A549 (cell line): Measurements from ENCODE around the gene TXNRD2. TPM values are rescaled to one million over a fixed set of nuclear protein-coding genes. Genes with fewer than 3 reads are reported as not detected.

Source experiments
- ATAC-seq, 2 experiments: fragments of 200-7000 bp in 1 of 2; fragments of >200 bp in 1 of 2; cut with Nextera tagmentation in 1 of 2; cut with Tn5 transposase in 1 of 2; 3 replicates each; pipeline versions ENCODE4 v1.8.0 to v1.9.1; 2018 to 2020; ENCODE audit warnings: mild to moderate bottlenecking in 1 of 2, moderate library complexity in 1 of 2
- CTCF ChIA-PET: fragments of 300-600 bp; sonication (Branson Sonifier 250); formaldehyde crosslinking; extraction: SDS; loops from one replicate; lab custom pipeline; 2021; ENCODE audit warnings: antibody characterized with exemption, inconsistent platforms; lab: Yijun Ruan, JAX
- POLR2A ChIA-PET: fragments of 350-600 bp; formaldehyde crosslinking; extraction: SDS; loops from one replicate; lab custom pipeline; 2021; ENCODE audit warnings: antibody characterized with exemption, inconsistent platforms; lab: Yijun Ruan, JAX
- DNase-seq, 2 experiments: peaks; one replicate each; pipeline versions ENCODE4 v3.0.0 to v3.0.0-alpha.2; 2011 to 2016; ENCODE audit warnings: low read depth in 1 of 2, low spot score in 1 of 2
- FAIRE-seq: peaks from 2 replicates; lab custom pipeline; 2011; peaks lifted over from hg19 to GRCh38; lab: Jason Lieb, UNC
- H3K27ac ChIP-seq, 2 experiments: fragments of >200 bp; sonication (Bioruptor Twin); formaldehyde crosslinking; 3 replicates each; pipeline ENCODE4 v1.5.1; 2016 to 2017
- H3K4me1 ChIP-seq: fragments of >200 bp; sonication (Bioruptor Twin); formaldehyde crosslinking; 3 replicates; pipeline ENCODE4 v1.6.1; 2016
- H3K4me2 ChIP-seq: fragments of >200 bp; sonication (Bioruptor Twin); formaldehyde crosslinking; 3 replicates; pipeline ENCODE4 v1.6.1; 2016
- H3K4me3 ChIP-seq: fragments of >200 bp; sonication (Bioruptor Twin); formaldehyde crosslinking; 3 replicates; pipeline ENCODE4 v1.5.1; 2016
- H3K9me3 ChIP-seq: fragments of >200 bp; sonication (Bioruptor Twin); formaldehyde crosslinking; 3 replicates; pipeline ENCODE4 v1.6.1; 2016
- CBX8 ChIP-seq: fragments of 200-600 bp; sonication (generic); IDR thresholded peaks from 2 replicates; pipeline ENCODE4 v1.6.1; 2016
- EHF ChIP-seq: fragments of 250-450 bp; sonication (Bioruptor Pico); IDR thresholded peaks from 2 replicates; pipeline ENCODE4 v1.5.0; 2020; ENCODE audit warnings: mild to moderate bottlenecking
- ESRRA ChIP-seq: fragments of 150-350 bp; IDR thresholded peaks from 2 replicates; pipeline ENCODE4 v1.6.1; 2014; ENCODE audit warnings: mild to moderate bottlenecking, low read length, borderline replicate concordance
- FOSB ChIP-seq: fragments of 250-450 bp; sonication (Bioruptor Pico); IDR thresholded peaks from 2 replicates; pipeline ENCODE4 v1.5.0; 2020; ENCODE audit warnings: mild to moderate bottlenecking, moderate library complexity
- FOSL2 ChIP-seq, 2 experiments: fragments of 450-650 bp in 1 of 2; fragments of >200 bp in 1 of 2; sonication (Bioruptor Twin) in 1 of 2; formaldehyde crosslinking; IDR thresholded peaks; 2 replicates each; pipeline versions ENCODE4 v1.5.0 to v1.6.1; 2016 to 2020; ENCODE audit warnings: mild to moderate bottlenecking in 1 of 2, moderate library complexity in 1 of 2
- GATA3 ChIP-seq: IDR thresholded peaks from 2 replicates; pipeline ENCODE4 v1.6.1; 2012; ENCODE audit warnings: borderline replicate concordance
- HDAC2 ChIP-seq: fragments of 200-600 bp; sonication (generic); IDR thresholded peaks from 2 replicates; pipeline ENCODE4 v1.6.1; 2016
- HOXA7 ChIP-seq: fragments of 250-450 bp; sonication (Bioruptor Pico); IDR thresholded peaks from 2 replicates; pipeline ENCODE4 v1.5.0; 2020; ENCODE audit warnings: mild to moderate bottlenecking, moderate library complexity
- KDM1A ChIP-seq: fragments of 200-600 bp; sonication (generic); IDR thresholded peaks from 2 replicates; pipeline ENCODE4 v1.6.1; 2016; ENCODE audit warnings: low read depth, mild to moderate bottlenecking
- MAFK ChIP-seq: fragments of 450-650 bp; IDR thresholded peaks from 2 replicates; pipeline ENCODE4 v1.6.1; 2014; ENCODE audit not compliant: partially characterized antibody
- MAZ ChIP-seq: fragments of 150-350 bp; IDR thresholded peaks from 2 replicates; pipeline ENCODE4 v1.6.1; 2014; ENCODE audit warnings: antibody characterized with exemption, low read depth, low read length, borderline replicate concordance
- MYC ChIP-seq: IDR thresholded peaks from 2 replicates; pipeline ENCODE4 v1.6.1; 2012; ENCODE audit warnings: mild to moderate bottlenecking, inconsistent platforms, low read length, improper control_type of control experiment, borderline replicate concordance
- NR3C1 ChIP-seq: fragments of >200 bp; sonication (Bioruptor Twin); formaldehyde crosslinking; IDR thresholded peaks from 3 replicates; pipeline ENCODE4 v1.6.1; 2017
- POLR2A ChIP-seq: IDR thresholded peaks from 2 replicates; pipeline ENCODE4 v1.6.1; 2012; ENCODE audit warnings: mild to moderate bottlenecking, low read length
- POLR2AphosphoS2 ChIP-seq: conservative IDR thresholded peaks from 2 replicates; pipeline ENCODE4 v1.6.1; 2012; ENCODE audit warnings: low read length, improper control_type of control experiment, inconsistent platforms
- RARB ChIP-seq: fragments of 250-450 bp; sonication (Bioruptor Pico); IDR thresholded peaks from 2 replicates; pipeline ENCODE4 v1.8.0; 2021; ENCODE audit warnings: mild to moderate bottlenecking, moderate library complexity
- RFX5 ChIP-seq: fragments of 450-650 bp; IDR thresholded peaks from 2 replicates; pipeline ENCODE4 v1.7.1; 2014; ENCODE audit warnings: antibody characterized with exemption, mild to moderate bottlenecking, moderate library complexity
- SMC3 ChIP-seq: fragments of >200 bp; sonication (Bioruptor Twin); formaldehyde crosslinking; IDR thresholded peaks from 3 replicates; pipeline ENCODE4 v1.6.1; 2018; ENCODE audit warnings: inconsistent platforms
- TP53 ChIP-seq: fragments of 250-450 bp; sonication (Bioruptor Pico); IDR thresholded peaks from 2 replicates; pipeline ENCODE4 v1.5.0; 2021; ENCODE audit warnings: mild to moderate bottlenecking, moderate library complexity
- ZNF302 ChIP-seq: fragments of 250-450 bp; sonication (Bioruptor Pico); IDR thresholded peaks from 2 replicates; pipeline ENCODE4 v1.9.0; 2021; ENCODE audit warnings: inconsistent platforms, mild to moderate bottlenecking, moderate library complexity
- ZSCAN20 ChIP-seq: fragments of 250-450 bp; sonication (Bioruptor Pico); IDR thresholded peaks from 2 replicates; pipeline ENCODE4 v1.8.0; 2022; ENCODE audit warnings: mild to moderate bottlenecking, moderate library complexity
- WGBS: methylation state at CpG from one replicate; pipeline ENCODE4 v1.1.6; 2017; ENCODE audit errors: missing lambda C conversion rate; 5-methylcytosine and 5-hydroxymethylcytosine counted together
- polyA plus RNA-seq, 4 experiments: library from polyadenylated mRNA; depleted of rRNA in 3 of 4; stranded (reverse); fragments of >200 nt; fragmentation: RNase III in 1 of 4; extraction: RNeasy Plus Mini Kit Qiagen cat#74134 plus additional on column Dnase treatment in 1 of 4; gene quantifications; 2 replicates in 3 of 4; 3 replicates in 1 of 4; pipeline ENCODE4 v1.2.3, GENCODE V29; 2011 to 2017
- TF ChIP-seq, protein P1 (sequence below): fragments of >200 bp; sonication (Bioruptor Twin); formaldehyde crosslinking; IDR thresholded peaks from 3 replicates; pipeline ENCODE4 v1.6.1; 2016
- TF ChIP-seq, protein P2 (sequence below): fragments of 150-350 bp; IDR thresholded peaks from 2 replicates; pipeline ENCODE4 v1.6.1; 2014; ENCODE audit warnings: low read depth, mild to moderate bottlenecking, low read length
- TF ChIP-seq, protein P3 (sequence below): IDR thresholded peaks from 2 replicates; pipeline ENCODE4 v1.6.1; 2012

TXNRD2 gene
- polyA plus RNA-seq, 2 of the 4 experiments (the other 2 are of a cell fraction): 16.3 to 25.6 TPM

DNA sequence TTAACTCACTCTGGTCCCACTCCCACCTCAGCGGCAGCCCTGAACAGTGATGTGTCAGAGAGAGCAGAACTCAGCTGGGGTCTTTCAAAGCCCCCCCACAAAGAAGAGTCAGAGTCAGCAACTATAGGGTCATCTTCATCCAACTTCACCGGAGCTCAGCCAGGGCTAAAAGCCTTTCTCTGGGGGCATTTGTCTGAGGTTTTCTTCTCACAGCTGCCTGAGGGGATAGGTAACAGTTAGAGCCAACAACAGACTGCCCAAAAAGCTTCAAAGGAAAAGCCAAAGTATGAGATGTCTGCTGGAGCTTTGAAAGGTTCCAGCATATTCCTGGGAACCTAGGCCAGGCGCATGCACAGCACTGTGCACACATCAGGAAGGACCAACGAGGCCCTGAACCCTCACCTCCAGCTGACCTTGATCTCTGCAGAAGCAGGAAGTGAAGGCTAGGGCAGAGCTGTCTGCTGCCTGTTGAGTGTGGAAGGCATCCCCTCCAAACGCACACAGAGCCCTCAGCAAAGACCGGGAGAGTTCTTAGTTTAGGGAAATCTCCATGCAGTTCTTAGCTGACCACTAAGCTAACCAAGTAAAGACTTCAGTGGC lies 28.2 kb downstream of the TXNRD2 start (continued):
- TF ChIP-seq MAZ: no peak
- TF ChIP-seq ZSCAN20 (CRISPR knock-in tag): no peak
- no peak for TF ChIP-seq MYC
- no peak for TF ChIP-seq EHF (CRISPR knock-in tag)

DNA sequence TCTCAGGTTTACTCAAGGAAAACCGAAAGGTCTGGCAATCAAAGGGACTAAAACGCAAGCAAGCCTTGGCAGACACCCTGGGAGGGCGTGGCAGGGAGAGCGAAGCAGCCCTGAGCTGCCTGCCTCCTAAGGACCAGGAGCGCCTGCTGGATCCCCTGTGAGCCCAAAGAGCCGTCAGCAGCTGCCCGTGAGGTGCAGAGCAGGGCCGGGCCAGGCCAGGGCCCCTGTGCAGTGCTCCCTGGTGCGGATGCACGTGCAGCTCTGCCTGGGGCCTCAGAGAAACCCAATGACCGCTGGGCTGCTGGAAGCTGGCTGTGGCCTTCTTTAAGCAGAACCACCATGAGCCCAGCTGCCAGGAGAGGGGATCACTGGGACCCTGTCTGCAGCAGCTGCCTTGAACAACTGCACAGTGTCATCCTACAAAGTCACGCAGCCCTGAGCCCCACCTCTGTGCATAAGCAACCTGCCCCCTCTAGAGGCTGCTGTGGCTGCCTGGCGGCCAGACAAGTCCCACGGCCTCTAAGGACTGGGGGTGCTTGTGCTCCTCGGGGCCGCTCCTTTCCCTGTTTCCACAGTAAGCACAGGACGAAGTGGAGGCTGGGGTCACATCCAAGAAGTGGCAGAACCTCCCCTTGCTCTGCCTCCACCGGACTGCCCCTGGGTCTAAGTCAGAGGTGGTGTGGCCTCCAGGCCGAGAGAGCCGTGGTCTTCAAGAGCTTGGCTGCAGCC lies 29.2 kb downstream of the TXNRD2 start:
- ChIA-PET POLR2A (no interaction called here), CTCF (interaction anchor here (0.6 to 9.9 kb wide), 4 partner anchors 10 to 208 kb away, joined by 3 to 215 read pairs (median 36); no protein-coding TSS in a partner anchor)
- DNase-seq (no peak), FAIRE-seq (no peak), ATAC-seq (peak in 1 of 2 experiments; percentile 36; a peak in 2 of 6 replicates)
- TF ChIP-seq FOSB (CRISPR knock-in tag): no peak
- TF ChIP-seq HDAC2: no peak
- no peak for TF ChIP-seq POLR2AphosphoS2
- TF ChIP-seq KDM1A: no peak
- no peak for TF ChIP-seq RARB (CRISPR knock-in tag)
- no peak for TF ChIP-seq EHF (CRISPR knock-in tag)
- no peak for TF ChIP-seq CBX8
- TF ChIP-seq ESRRA: no peak
- TF ChIP-seq ZNF302 (CRISPR knock-in tag): no peak
- Histone ChIP-seq H3K4me1 (no peaks in the 10 kb centered on the region), H3K9me3 (no peaks in the 10 kb centered on the region), H3K4me2 (no peak overlapping the region), H3K4me3 (no peak overlapping the region), H3K27ac (no peak overlapping the region)
- 83% methylated on average over 12 of the region's 20 CpGs for WGBS

DNA sequence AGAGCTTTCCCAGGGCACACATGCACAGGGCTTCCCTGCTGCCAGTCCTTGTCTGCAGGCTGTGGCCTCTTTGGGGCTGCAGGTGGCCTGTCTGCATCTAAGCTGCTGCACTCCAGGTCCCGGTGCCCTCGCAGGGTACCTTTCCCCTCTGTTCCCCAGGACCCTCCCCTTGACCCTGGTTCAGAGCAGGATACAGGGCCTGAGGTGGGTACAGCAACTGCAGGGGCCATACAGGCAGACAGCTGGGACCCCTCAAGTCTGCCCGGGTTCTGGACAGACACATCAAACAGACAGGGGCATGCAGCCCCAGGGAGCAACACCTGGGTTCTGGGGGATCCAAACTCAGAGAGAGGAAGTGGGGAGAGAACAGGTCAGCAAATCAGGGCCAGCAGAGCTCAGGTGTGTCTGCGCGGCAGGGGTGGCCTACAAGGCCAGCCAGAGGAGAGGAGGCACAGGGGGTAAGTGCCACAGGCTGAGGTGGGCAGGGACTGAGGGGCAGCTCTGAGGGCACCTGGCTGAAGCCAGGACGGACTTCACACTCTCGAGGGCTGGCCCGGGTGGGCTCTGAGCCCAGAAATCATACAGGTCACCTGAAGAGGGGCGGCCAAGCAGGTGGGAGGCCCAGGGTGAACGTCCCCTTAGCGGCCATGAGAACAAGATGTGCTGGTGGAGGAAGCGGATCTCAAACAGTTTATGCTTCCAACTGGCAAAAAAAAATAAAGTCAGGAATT lies 29.9 kb downstream of the TXNRD2 start:
- 94% methylated on average over 6 of the region's 12 CpGs for whole genome bisulfite sequencing
- Histone ChIP-seq H3K4me2 (no peak overlapping the region), H3K4me1 (no peaks in the 10 kb centered on the region), H3K4me3 (no peak overlapping the region), H3K27ac (no peak overlapping the region), H3K9me3 (no peaks in the 10 kb centered on the region)
- POLR2A ChIA-PET: no interaction called here
- DNase-seq (no peak), ATAC-seq (no peak), FAIRE-seq (no peak)
- no peak for TF ChIP-seq NR3C1
- no peak for TF ChIP-seq FOSL2 (IDR thresholded peaks at IDR 0.05)
- TF ChIP-seq FOSL2 (CRISPR knock-in tag; IDR thresholded peaks at IDR 0.05): no peak
- TF ChIP-seq, protein P1, sequence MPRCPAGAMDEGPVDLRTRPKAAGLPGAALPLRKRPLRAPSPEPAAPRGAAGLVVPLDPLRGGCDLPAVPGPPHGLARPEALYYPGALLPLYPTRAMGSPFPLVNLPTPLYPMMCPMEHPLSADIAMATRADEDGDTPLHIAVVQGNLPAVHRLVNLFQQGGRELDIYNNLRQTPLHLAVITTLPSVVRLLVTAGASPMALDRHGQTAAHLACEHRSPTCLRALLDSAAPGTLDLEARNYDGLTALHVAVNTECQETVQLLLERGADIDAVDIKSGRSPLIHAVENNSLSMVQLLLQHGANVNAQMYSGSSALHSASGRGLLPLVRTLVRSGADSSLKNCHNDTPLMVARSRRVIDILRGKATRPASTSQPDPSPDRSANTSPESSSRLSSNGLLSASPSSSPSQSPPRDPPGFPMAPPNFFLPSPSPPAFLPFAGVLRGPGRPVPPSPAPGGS: no peak
- no peak for TF ChIP-seq ZNF302 (CRISPR knock-in tag)
- TF ChIP-seq RFX5: no peak
- TF ChIP-seq POLR2A: no peak
- no peak for TF ChIP-seq ESRRA
- TF ChIP-seq, protein P2, sequence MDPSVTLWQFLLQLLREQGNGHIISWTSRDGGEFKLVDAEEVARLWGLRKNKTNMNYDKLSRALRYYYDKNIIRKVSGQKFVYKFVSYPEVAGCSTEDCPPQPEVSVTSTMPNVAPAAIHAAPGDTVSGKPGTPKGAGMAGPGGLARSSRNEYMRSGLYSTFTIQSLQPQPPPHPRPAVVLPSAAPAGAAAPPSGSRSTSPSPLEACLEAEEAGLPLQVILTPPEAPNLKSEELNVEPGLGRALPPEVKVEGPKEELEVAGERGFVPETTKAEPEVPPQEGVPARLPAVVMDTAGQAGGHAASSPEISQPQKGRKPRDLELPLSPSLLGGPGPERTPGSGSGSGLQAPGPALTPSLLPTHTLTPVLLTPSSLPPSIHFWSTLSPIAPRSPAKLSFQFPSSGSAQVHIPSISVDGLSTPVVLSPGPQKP: no peak
- no peak for TF ChIP-seq MAFK
- TF ChIP-seq GATA3: no peak
- TF ChIP-seq, protein P3, sequence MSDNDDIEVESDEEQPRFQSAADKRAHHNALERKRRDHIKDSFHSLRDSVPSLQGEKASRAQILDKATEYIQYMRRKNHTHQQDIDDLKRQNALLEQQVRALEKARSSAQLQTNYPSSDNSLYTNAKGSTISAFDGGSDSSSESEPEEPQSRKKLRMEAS: no peak
- TF ChIP-seq SMC3: no peak
- TF ChIP-seq HOXA7 (CRISPR knock-in tag): no peak
- no peak for TF ChIP-seq TP53
- TF ChIP-seq MAZ: no peak
- CTCF ChIA-PET: interaction anchor here (0.6 to 9.9 kb wide), 9 partner anchors 10 to 207 kb away, joined by 3 to 215 read pairs (median 7); no protein-coding TSS in a partner anchor
